Measurements from ENCODE around the gene C12orf75. TPM values are rescaled to one million over a fixed set of nuclear protein-coding genes. Genes with fewer than 3 reads are reported as not detected.
"Not testable (repeated sequence)": the region's sequence is repeated elsewhere in the genome, so short reads cannot be mapped to it uniquely, and the experiment has no call there.

C12orf75 gene
- total RNA-seq, 1 donor from 2014 or later = 276 TPM

DNA sequence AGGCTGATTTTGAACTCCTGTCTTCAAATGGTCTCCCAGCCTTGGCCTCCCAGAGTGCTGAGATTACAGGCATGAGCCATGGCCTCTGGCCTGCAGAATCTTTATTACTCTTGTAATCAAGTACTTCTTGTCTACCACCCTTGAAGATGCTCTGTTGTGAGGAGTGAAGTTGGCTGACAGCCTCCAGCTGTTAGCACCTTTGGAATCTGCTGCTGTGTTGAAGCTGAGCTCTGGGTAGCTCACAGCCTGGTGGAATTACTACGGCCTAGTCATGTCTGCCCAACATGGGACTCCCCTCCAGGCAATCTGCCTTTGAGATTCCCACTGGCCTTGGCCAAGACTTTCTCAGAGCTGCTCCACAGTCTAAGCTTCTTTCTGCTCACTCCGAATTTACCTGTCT is 5.8 kb upstream of the C12orf75 start:
- Histone ChIP-seq H3K4me3 (ENCODE audit: low read depth, low read length) (no peak overlapping the region), H3K27me3 (ENCODE audit: control insufficient read depth, insufficient read depth, low read length) (no peaks in the 10 kb centered on the region), H3K36me3 (ENCODE audit: control insufficient read depth, insufficient read depth, low read length) (no peaks in the 10 kb centered on the region)
- DNase-seq (ENCODE audit: low read depth) = no peak
- TF ChIP-seq, protein P1, sequence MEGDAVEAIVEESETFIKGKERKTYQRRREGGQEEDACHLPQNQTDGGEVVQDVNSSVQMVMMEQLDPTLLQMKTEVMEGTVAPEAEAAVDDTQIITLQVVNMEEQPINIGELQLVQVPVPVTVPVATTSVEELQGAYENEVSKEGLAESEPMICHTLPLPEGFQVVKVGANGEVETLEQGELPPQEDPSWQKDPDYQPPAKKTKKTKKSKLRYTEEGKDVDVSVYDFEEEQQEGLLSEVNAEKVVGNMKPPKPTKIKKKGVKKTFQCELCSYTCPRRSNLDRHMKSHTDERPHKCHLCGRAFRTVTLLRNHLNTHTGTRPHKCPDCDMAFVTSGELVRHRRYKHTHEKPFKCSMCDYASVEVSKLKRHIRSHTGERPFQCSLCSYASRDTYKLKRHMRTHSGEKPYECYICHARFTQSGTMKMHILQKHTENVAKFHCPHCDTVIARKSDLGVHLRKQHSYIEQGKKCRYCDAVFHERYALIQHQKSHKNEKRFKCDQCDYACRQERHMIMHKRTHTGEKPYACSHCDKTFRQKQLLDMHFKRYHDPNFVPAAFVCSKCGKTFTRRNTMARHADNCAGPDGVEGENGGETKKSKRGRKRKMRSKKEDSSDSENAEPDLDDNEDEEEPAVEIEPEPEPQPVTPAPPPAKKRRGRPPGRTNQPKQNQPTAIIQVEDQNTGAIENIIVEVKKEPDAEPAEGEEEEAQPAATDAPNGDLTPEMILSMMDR (IDR thresholded peaks at IDR 0.05; ENCODE audit: insufficient read depth, low read length, poor library complexity, severe bottlenecking) = no peak

DNA sequence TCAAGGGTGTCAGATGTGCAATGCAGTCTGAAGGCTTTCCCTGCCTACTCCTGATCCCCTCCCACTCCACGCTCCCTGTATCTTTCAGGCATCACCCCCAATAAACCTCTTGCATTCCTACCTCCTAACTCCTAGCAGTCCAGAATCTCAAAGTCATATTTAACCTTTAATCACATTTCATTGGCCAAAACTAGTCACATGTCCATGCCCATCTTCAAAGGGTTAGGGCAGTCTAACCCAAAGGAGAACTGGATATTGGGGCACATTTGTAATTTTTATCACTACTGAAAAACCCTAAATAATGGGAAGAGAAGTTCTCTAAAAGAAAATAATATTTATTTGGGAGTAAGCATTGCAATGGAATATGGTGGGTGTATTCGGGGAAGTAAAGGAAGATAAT is 5.4 kb upstream of the C12orf75 start:
- H3K36me3 ChIP-seq (ENCODE audit: control insufficient read depth, insufficient read depth, low read length) = no peaks in the 10 kb centered on the region
- TF ChIP-seq, protein P1 (IDR thresholded peaks at IDR 0.05; ENCODE audit: insufficient read depth, low read length, poor library complexity, severe bottlenecking) = no peak
- H3K27me3 ChIP-seq (ENCODE audit: control insufficient read depth, insufficient read depth, low read length) = no peaks in the 10 kb centered on the region
- no peak overlapping the region for H3K4me3 ChIP-seq (ENCODE audit: low read depth, low read length)
- no peak for DNase-seq (ENCODE audit: low read depth)

DNA sequence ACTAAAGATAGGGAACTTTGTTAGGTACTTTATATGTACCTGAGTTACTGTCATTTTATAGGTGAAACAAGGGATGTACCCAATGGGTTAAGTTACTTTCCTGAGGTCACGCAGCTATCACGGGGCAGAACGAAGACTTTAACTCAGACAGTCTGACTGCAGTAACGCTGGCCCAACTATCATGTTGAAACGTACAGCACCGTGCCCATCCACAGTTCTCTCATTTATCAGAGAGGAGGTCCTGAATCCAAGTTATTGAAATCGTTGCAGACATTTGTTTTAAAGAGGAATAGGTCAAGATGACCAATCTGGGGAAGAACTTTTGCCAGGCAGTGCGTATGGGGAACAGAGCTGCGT is 587 bp upstream of the C12orf75 start:
- DNase-seq (ENCODE audit: low read depth) = no peak
- Histone ChIP-seq H3K36me3 (ENCODE audit: control insufficient read depth, insufficient read depth, low read length) (no peaks in the 10 kb centered on the region), H3K27me3 (ENCODE audit: control insufficient read depth, insufficient read depth, low read length) (no peaks in the 10 kb centered on the region), H3K4me3 (ENCODE audit: low read depth, low read length) (peak overlapping the region; percentile 81)
- TF ChIP-seq, protein P1 (IDR thresholded peaks at IDR 0.05; ENCODE audit: insufficient read depth, low read length, poor library complexity, severe bottlenecking) = no peak

DNA sequence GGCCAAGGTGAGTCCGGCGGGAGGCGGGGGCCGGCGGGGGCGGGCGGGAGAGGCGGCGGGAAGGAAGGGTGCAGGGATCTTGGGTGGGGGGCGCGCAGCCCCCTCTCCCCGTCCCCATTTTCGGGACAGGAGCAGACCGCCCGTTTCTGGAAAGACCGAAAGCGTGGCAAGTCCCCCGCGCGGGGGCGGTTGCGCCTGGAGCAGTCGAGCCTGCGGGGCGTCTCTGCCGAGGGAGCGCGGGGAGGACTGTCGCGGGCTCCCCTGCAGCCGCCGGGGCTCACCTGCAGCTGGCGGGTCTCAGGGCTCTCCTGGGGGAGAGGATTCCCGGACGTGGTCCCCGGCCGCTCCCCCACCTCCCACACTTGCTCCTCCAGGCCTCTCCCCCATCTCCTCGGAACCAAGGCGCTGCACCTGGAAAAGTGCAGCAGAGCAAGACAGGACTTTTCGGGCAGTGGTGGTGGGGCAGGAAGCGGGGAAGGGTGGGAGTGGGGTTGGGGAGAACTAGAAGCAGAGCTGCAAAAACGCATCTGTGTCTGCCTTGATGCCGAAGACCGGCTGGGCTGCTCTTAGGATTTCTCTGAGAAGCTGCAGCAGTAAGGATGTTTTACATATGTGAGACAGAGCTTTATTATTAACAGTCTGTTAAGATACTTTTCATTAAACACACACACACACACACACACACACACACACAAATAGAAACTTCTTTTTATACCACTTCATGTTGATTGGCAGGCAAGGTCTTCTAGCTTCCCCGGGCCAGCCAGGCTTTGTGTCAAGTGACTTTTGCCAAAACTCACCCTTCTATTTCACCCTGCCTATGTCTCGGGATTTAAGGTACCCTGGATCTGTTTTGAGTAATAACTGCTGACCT is 677 bp downstream of the C12orf75 start:
- DNase-seq (ENCODE audit: low read depth) = no peak
- TF ChIP-seq, protein P1 (IDR thresholded peaks at IDR 0.05; ENCODE audit: insufficient read depth, low read length, poor library complexity, severe bottlenecking) = no peak
- Histone ChIP-seq H3K36me3 (ENCODE audit: control insufficient read depth, insufficient read depth, low read length) (no peaks in the 10 kb centered on the region), H3K27me3 (ENCODE audit: control insufficient read depth, insufficient read depth, low read length) (no peaks in the 10 kb centered on the region), H3K4me3 (ENCODE audit: low read depth, low read length) (peak overlapping the region; percentile 81)

DNA sequence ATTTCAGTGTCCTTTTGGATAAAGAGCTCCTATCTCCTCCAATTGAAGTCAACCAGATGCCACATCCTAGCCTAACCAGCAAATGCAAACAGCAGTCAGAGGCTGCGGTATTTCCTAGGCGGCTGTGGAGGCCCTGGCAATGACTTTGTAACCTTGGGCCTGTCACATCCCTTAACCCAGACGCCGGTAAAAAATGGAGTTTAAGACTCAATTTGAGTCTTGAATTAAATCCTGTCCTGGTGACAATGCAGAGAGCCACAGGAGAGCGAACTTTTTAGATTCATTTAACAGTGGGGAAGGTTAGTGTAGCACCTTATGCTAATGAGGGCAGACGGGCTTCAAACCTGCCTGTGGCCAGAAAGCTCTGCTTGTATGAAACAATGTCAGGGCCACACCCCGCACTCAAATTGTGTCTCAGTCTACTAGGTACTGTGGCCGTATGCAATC is 1.3 kb downstream of the C12orf75 start:
- peak overlapping the region; percentile 81 for H3K4me3 ChIP-seq (ENCODE audit: low read depth, low read length)
- TF ChIP-seq, protein P1 (IDR thresholded peaks at IDR 0.05; ENCODE audit: insufficient read depth, low read length, poor library complexity, severe bottlenecking) = no peak
- H3K36me3 ChIP-seq (ENCODE audit: control insufficient read depth, insufficient read depth, low read length) = no peaks in the 10 kb centered on the region
- H3K27me3 ChIP-seq (ENCODE audit: control insufficient read depth, insufficient read depth, low read length) = no peaks in the 10 kb centered on the region
- no peak for DNase-seq (ENCODE audit: low read depth)

DNA sequence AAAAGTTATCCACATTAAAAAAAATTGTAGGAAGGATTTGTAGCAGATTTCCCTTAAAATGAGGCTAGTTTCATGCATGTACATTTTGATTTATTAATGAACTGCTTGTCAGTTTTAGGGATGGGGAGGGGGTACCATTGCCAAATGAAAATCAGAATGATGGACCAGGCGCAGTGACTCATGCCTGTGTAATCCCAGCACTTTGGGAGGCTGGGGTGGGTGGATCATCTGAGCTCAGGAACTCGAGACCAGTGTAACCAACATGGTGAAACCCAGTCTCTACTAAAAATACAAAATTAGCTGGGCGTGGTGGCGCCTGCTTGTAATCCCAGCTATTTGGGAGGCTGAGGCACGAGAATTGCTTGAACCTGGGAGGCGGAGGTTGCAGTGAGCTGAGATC is 1.8 kb downstream of the C12orf75 start:
- not testable (repeated sequence) for H3K36me3 ChIP-seq (ENCODE audit: control insufficient read depth, insufficient read depth, low read length); DNase-seq (ENCODE audit: low read depth); H3K27me3 ChIP-seq (ENCODE audit: control insufficient read depth, insufficient read depth, low read length)
- H3K4me3 ChIP-seq (ENCODE audit: low read depth, low read length) = peak overlapping the region; percentile 81

Data from kidney epithelial cell (primary cell).